Measurements from ENCODE around the gene MTF2.
"Not testable (repeated sequence)": the region's sequence is repeated elsewhere in the genome, so short reads cannot be mapped to it uniquely, and the experiment has no call there.

Gene MTF2

GRCh38 chr1:93143136-93143535 is 64.1 kb downstream of the MTF2 start:
- DNase-seq (ENCODE audit: low read depth): no peak

- DNase-seq (ENCODE audit: low read depth): no peak
Observed at GRCh38 chr1:93143769-93144168, 64.7 kb downstream of the MTF2 start.

GRCh38 chr1:93148001-93148400 is 68.9 kb downstream of the MTF2 start:
- peak; percentile 46 for DNase-seq (ENCODE audit: low read depth)

GRCh38 chr1:93150729-93151128 is 71.6 kb downstream of the MTF2 start:
- DNase-seq (ENCODE audit: low read depth): no peak

- DNase-seq (ENCODE audit: low read depth): no peak
Observed at GRCh38 chr1:93151474-93151873, 72.4 kb downstream of the MTF2 start.

- DNase-seq (ENCODE audit: low read depth): no peak
Observed at GRCh38 chr1:93152835-93153234, 73.8 kb downstream of the MTF2 start.

GRCh38 chr1:93154898-93155297 is 75.8 kb downstream of the MTF2 start:
- no peak for DNase-seq (ENCODE audit: low read depth)

GRCh38 chr1:93155335-93155734 is 76.3 kb downstream of the MTF2 start:
- no peak for DNase-seq (ENCODE audit: low read depth)

- DNase-seq (ENCODE audit: low read depth): no peak
Observed at GRCh38 chr1:93159337-93159736, 80.3 kb downstream of the MTF2 start.

GRCh38 chr1:93163314-93163713 is 84.2 kb downstream of the MTF2 start:
- not testable (repeated sequence) for DNase-seq (ENCODE audit: low read depth)

- no peak for DNase-seq (ENCODE audit: low read depth)
Observed at GRCh38 chr1:93164816-93165215, 85.7 kb downstream of the MTF2 start.

- not testable (repeated sequence) for DNase-seq (ENCODE audit: low read depth)
Observed at GRCh38 chr1:93165895-93166294, 86.8 kb downstream of the MTF2 start.

- no peak for DNase-seq (ENCODE audit: low read depth)
Observed at GRCh38 chr1:93167006-93167405, 87.9 kb downstream of the MTF2 start.

- not testable (repeated sequence) for DNase-seq (ENCODE audit: low read depth)
Observed at GRCh38 chr1:93170141-93170678, 91.1 kb downstream of the MTF2 start.

GRCh38 chr1:93171549-93172034 is 92.5 kb downstream of the MTF2 start:
- DNase-seq (ENCODE audit: low read depth): peak; percentile 40

GRCh38 chr1:93172778-93173177 is 93.7 kb downstream of the MTF2 start:
- no peak for DNase-seq (ENCODE audit: low read depth)

GRCh38 chr1:93174638-93175037 is 95.6 kb downstream of the MTF2 start:
- DNase-seq (ENCODE audit: low read depth): not testable (repeated sequence)

GRCh38 chr1:93177991-93178390 is 98.9 kb downstream of the MTF2 start:
- DNase-seq (ENCODE audit: low read depth): peak; percentile 18

GRCh38 chr1:93178418-93178817 is 99.3 kb downstream of the MTF2 start:
- no peak for DNase-seq (ENCODE audit: low read depth)

- peak; percentile 99 for DNase-seq (ENCODE audit: low read depth)
Observed at GRCh38 chr1:93179886-93180722, 101.0 kb downstream of the MTF2 start, which contains the start of gene TMED5. Gene TMED5 (minus strand): TSS chr1:93180413. CDS start chr1:93180242, 171 bp downstream.

GRCh38 chr1:93180723-93181613 is 101.9 kb downstream of the MTF2 start, which contains the start of gene CCDC18:
Gene CCDC18 (plus strand): TSS chr1:93180724. CDS start chr1:93183362, 2,638 bp downstream.
- DNase-seq (ENCODE audit: low read depth): no peak

- DNase-seq (ENCODE audit: low read depth): no peak
Observed at GRCh38 chr1:93186667-93187066, 107.6 kb downstream of the MTF2 start.

Data from fibroblast of gingiva (primary cell).